GM18507 (cell line): ENCODE results near the gene PPIE.
A peak's percentile ranks its signal among the peaks of the same experiment; 100 is the strongest.

ENCODE experiments used
- DNase-seq: peaks from one replicate; pipeline ENCODE4 v3.0.0; 2011; ENCODE audit warnings: low read depth; ENCODE audit not compliant: insufficient read length; ENCODE audit errors: extremely low spot score
- FAIRE-seq: peaks from 2 replicates; lab custom pipeline; 2011; peaks lifted over from hg19 to GRCh38; lab: Jason Lieb, UNC

Gene PPIE

DNA sequence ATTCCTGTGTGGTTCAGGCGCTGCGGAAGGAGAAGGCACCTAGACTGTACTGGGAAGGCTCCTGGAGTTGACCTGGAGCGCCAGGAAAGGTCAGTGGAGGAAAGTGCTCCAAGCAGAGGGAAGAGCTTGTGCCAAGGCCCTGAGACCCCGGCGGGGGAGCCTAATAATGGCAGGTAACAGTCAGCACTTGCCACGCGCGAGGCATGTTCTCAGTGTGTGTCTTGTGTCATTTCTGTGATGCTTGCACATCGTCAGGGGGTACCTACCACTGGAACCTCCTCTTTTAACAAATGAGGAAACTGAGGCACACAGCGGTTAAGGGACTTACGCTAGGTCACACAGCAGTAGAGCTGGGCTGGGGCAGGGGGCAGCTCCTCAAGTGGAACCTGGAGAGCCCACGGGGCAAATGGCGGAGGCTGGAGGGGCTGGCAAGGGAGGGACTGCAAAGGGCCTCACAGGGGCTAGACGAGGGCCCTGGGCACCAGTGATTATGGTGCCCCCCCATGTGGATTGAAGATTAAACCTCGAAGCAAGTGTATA lies 51.0 kb downstream of the PPIE start:
- FAIRE-seq (no peak), DNase-seq (no peak)

DNA sequence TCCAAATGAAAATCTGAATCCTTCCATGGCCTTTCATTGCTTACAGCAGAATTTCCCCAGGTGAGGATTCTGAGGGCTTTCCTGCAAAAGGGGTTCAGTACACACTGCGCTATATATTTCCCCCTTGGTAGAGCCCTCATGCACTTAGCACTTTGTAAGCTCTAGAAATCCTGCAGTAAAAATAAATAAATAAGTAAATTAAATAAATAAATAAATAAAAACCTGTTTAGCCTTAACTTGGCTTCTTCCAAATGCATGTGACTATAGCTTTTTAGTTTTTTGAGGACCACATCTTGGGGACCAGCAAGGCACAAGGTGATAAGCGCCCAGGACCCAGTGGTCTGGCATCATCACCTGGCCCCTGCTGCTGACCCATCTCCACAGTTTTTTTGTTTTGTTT lies 53.2 kb downstream of the PPIE start:
- no peak for DNase-seq
- no peak for FAIRE-seq

DNA sequence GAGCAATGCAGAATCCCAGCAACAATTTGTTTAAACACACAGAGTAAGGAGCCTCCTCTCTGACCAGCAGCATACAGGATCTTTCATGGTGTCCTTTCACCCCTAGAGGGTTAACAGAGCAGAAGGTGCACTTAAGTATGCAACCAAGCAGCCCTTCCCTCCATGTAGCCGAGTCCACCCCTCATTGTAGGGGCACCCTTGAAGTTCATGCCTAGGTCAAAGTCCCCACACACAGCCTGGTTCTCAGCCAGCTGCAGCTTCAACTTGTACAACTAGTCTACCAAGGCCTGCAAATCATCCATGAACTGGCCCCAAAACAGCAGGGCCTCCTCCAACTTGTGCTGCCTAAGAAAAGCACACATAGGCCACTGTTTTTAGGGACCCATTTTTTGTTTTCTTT lies 57.0 kb downstream of the PPIE start:
- DNase-seq (no peak), FAIRE-seq (no peak)

DNA sequence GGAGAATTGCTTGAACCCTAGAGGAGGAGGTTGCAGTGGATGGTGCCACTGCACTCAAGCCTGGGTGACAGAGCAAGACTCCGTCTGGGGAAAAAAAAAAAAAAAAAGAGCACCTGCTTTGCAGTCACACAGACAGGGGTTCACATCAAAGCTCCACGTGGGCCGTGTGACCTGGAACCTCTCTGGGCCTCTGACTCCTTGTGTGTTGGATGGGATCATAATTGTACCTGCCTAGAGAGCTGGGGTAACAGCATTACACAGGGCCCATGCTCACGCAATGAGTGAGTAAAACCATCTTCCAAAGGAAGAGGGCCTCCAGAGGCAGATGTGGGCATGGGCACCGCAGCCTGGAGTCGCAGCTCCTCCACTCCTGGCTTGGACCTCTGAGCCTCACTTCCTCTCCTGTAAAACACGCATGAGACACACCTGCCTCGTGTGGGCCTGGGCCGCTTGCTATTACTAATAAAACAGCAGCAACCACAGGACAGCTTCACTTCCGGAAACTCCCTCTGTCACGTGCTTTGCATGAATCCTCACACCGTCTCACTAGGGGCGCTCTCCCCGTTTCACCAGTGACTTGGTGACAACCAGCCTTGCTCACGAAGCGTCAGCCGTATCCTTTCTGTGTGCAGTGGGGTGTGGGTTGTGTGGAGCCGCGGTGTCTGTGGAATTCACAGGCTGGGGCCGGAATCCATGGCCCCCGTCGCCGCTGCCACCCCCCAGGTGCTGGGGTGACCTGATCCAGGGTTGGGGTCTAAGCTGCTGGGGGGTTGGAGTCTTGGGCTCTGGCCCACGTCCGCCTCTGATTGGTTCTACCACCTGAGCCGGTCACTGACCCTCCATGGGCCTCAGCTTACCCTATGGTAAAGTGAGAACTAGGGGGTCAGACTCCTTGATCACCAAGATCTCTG lies 60.4 kb downstream of the PPIE start:
- FAIRE-seq (peak; percentile 99), DNase-seq (peak; percentile 75)

DNA sequence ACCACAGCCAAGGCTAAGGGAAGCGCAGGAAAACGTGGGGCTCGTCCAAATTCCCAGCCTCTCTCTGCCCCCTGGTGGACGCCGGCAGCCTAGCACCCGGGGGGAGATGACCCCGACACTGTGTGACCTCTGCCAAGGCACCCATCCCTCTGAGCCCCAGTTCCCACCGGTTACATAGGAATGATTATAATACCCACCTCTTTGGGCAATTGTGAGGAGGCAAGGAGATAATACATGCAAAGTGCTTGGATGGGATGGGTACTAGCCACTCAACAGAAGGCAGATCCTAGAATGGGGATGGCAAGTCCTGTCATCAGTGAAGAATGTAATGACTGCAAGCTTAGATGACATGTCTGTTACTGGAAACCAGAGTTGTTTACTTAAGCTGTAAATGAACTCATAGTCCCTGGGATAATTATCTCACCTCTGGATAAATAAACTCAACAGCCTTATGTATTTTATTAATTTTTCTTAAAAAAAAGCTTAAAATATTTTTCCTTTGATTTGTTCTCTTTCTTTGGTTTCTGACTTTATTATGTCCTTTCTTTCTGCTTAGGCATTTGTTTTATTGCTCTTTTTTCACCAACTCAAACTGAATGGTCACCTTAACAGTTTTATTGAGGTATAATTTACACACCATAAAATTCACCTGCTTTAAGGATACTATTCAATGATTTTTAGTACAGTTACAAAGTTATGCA lies 61.2 kb downstream of the PPIE start:
- FAIRE-seq (no peak), DNase-seq (peak; percentile 62)

DNA sequence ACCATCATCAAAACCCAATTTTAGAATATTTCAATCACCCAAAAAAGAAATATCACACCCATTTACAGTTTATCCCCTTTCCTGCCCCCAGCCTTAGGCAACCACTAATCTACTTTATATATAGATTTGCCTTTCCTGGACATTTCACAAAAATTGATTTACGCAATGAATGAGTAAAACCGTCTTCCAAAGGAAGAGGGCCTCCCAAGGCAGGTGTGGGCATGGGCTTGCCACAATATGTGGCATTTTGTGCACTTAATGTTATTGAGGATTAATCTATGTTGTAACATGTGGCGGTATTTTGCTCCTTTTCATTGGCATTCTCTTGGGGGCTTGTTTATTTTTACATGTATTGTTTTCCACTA lies 61.8 kb downstream of the PPIE start:
- FAIRE-seq (no peak), DNase-seq (no peak)

DNA sequence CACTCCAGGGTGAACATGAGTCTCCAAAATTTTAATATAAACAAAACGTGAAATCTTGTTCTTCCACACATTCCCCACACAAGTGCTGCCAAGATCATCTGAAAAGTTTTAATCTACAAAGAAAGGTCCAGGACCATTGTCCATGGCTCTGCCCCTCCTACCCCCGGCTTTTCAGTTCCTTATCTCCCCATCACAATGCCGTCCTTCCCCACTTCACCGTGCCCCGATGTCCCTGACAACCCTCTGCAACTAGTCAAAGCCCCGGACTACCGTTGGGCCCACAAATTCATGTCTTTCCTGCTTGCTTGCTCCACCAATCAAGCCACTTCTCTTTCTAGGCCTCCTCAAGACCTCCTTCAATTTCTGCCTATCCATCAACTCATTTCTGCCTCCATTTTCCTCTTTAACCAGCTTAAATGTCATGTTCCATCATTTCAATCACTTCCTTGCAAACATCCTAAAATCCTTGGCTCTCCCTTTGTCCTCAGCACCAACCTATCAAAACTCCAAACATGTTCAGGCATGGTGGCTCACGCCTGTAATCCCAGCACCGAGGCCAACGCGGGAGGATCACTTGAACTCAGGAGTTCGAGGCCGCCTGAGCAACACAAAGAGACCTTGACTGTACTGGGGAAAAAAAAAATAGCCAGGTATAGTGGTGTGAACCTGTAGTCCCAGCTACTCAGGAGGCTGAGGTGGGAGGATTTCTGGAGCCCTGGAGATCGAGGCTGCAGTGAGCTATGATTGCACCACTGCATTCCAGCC lies 64.0 kb downstream of the PPIE start:
- FAIRE-seq, result no peak
- DNase-seq, result no peak

DNA sequence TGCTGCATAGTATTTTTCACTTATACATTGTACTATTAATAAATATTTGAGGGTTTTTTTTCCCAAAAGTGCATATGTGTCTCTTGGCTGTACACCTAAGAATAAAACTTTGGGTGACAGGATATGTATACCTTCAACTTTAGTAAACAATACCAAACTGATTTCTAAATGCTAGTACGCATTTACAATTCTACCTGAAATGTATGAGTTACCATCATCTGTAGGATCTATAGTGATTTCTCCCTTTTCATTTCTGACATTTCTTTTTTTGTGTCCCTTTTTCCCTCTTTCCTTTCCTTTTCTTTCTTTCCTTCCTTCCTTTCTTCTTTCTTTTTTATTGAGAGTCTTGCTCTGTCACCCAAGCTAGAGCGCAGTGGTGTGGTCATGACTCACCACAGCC lies 66.7 kb downstream of the PPIE start:
- FAIRE-seq (no peak), DNase-seq (no peak)

DNA sequence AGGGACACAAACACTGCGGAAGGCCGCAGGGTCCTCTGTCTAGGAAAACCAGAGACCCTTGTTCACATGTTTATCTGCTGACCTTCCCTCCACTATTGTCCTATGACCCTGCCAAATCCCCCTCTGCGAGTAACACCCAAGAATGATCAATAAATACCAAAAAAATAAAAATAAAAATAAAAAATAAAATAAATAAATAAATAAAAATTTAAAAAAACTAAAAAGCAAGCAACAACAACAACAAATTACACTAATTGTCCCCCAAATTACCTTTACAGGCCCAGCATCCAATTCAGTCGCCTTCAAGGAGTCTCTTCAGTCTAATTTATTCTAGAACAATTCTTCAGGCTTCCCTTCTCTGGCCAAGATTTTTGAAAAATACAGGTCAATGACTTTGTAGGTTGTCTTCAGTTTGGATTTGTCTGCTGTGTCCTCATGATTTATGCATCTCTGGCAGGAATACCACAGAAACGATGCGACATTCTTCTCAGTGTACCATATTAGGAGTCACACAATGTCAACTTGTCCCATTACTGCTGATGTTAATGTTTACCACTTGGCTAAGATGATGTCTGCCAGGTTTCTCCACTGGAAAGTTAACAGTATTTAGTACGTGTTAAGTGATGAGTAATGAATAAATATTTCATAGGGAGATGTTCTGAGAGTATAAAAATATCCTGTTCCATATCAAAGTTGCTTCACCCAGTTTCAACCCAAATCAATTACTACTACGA lies 70.3 kb downstream of the PPIE start:
- DNase-seq, result no peak
- FAIRE-seq, result no peak

DNA sequence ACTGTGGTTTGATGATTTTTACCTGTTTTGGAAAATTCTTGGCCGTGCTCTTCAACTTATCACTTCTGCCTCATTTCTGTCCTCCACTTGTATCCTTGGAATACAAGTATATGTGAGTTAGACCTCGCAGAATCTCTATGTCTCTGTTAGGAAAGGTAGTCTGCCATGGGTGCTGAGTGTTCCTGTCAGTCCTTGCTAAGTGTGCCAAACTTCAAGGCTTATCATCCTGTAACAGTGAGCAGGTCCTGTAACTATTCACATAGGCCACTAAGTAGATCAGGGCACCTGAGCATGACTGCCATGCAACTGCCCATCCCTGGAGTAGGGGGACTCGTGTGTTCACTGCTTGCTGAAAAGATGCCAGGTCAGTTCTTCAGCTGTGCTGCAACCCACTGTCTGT lies 74.2 kb downstream of the PPIE start:
- no peak for DNase-seq
- FAIRE-seq, result no peak
